UCSD-AML1 (cell line): ENCODE data around the gene IL6ST.
"Not testable (repeated sequence)": the region's sequence is repeated elsewhere in the genome, so short reads cannot be mapped to it uniquely, and the experiment has no call there.

ENCODE experiments used
- DNase-seq: peaks from one replicate; lab custom pipeline; 2025; ENCODE audit not compliant: unreplicated experiment; lab: John Stamatoyannopoulos, UW

Gene IL6ST

DNA sequence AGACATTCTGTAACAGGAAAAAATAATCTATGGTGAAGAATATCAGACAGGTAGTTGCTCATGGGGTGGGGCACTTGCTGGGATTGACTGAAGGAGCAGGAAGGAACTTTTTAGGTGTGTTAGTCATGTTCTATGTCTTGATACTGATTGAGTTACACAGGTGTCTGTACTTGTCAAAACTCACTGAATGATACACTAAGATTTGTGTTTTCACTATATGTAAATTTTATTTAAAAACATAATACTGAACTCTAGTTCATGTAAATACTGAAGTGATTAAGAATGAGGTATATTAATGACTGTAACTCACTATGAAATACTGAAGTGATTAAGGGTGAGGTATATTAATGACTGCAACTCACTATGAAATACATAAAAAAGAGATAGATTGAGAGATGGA lies 28.5 kb downstream of the IL6ST start:
- DNase-seq = no peak

DNA sequence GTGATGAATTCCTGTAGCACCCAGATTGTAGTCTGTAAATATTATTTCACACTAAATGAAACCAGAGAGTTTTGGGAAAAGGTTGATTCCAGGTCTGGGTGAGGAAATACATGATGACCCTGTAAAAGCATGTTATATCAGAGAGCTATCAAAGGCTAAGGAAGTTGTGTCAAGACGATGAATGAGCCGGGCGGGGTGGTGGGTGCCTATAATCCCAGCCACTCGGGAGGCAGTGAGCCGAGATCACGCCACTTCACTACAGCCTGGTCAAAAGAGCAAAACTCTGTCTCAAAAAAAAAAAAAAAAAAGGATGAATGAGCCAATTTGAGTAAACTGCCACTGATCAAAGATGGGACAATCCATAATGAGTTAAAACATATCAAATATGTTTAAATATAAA lies 29.2 kb downstream of the IL6ST start:
- no peak for DNase-seq

DNA sequence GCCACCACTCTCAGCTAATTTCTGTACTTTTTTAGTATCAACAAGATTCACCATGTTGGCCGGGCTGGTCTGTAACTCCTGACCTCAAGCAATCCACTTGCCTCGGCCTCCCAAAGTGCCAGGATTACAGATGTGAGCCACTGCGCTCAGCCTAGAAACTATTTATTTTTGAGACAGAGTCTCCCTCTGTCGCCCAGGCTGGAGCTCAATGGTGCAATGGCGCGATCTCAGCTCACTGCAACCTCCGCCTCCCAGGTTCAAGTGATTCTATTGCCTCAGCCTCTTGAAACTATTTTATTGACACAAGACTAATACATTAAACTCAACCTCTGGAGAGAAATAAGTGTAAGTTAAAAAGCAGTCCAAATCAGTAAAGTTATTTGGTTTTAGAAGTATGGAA lies 34.0 kb downstream of the IL6ST start:
- no peak for DNase-seq

DNA sequence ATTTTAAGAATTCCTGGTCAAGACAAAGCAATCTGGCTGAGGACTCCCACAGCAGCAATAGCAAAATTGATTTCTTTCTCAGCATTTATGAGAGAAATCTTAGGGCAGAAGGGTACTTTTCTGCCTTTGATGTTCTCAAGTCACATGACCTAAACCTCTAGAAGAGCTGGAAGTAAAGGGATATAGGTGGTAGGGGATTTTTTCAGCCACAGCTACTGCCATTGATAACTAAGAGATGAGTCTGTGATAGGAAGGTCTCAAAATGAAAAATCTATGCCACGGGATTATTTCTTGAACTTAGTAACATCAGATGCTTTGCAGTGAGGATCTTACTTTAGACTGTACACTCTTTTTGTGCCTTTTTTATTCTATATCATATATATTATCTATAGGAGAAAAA lies 35.6 kb downstream of the IL6ST start:
- no peak for DNase-seq

DNA sequence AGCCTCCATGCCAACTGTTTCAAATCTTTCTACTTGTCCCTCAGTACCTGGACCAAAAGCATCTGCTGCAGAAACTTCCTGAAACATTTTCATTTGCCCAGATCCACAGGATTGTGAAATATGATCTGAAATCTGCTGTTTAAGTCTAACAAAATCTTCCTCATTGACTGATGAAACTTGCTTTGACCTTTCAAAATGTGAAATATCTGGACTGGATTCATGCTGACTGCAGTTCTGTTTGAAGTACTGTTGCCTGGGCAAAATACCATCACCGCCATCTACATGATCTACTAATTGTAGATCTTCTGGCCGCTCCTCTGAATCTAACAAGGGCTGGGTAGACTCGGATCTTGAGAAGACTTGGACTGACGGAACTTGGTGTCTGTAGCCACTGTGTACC lies 53.6 kb downstream of the IL6ST start:
- DNase-seq = not testable (repeated sequence)

DNA sequence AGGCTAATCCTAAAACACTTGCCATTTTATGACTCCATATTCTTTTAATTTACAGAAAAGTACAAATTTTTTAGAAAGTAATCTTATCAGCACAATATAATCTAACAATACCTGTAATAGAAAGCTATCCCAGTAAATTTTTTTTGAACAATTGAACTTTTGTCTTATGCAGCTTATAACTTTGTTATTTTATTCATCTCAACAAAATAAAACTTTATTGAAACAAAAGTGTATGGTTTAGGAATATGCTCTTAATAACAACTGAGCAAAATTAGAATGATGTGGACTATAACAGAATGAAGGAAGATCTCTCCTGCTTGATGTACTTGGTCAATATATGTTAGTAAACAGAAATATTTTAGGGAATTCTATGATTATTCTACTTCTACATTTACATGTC lies 57.2 kb downstream of the IL6ST start:
- DNase-seq = not testable (repeated sequence)

DNA sequence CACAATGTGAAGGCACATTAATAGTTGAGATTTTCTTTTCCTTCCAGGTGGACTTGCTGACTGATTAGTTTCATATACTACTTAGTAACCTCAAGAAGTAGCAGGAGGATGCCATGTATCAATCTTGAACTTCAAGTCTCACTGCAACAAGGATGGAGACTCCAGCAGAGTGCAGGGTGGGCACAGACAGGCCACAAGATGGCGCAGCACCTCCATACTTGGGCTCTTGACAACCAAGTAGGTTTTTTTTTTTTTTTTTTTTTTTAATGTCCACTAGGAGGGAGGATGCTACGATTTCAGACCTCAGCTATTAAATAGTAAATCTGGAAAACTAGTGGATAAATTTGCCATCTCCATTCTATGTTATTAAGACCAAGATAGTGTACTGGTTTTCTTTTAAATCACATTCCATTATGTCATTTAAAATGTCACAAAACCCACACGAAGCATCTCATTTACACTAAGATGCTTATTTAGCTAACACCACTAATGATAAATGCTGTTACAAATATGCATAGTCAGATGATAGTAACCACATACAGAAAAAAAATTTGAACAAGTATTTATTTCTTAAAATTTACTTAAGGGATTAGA lies 58.6 kb downstream of the IL6ST start:
- DNase-seq = peak; percentile 77

DNA sequence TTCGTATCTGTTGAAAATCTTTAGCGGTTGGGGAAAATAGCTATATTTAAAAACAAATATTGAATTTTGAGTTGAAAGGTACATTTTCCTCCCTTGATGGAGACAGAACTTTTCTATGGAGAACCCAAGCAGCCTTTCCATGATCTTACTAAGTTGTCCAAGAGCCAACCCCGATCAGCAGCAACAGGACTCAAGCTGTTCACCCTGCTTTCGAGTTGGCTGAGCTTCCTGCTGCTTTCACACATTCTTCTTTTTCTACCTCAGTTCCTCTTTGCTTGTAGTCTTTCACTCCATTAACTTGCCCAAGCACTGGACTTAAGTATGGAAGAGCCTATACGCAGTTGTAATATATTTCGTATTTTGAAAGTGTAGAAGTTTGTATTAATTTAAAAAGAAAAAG lies 59.4 kb downstream of the IL6ST start:
- no peak for DNase-seq

DNA sequence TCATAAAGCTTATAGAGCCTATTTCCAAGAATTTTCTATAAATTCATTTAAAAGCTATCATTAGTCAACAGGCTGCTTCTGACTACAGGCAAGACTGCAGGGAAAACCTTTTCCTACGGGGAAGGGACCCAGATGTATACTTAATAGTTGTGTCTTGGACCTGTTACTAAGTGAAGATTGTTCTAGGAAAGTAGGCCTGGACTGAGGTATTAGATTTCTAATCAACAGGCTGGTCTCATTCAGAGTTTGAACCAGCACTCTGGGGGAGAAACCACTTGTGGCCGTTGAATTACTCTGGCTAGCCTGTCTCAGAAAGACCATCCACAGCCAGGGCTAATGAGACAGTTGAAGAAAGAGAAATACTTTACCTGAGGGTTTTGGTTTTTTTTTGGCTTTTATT lies 60.0 kb downstream of the IL6ST start:
- DNase-seq = no peak

DNA sequence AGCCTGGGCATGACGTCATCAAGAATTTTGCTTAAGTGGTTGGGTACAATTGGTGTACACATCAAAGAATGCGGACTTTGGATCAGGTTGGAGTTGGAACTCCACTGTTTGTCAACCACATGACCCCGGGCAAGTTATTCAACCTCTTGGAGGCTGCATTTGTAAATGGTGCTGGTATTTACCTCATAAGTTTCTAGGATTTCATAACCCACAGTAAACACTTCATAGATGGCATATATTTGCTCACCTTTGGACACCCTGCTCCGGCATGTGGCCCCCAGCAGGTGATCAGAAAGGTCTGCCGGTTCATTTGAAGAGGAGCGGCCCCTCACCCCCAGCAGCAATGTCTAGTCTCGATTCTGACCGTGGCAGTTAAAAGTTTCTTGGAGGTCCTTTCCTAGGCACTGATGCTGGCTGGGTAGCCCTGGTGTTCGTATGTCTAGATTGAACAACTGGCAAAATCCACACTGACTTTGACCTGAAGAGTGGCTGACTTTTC lies 60.6 kb downstream of the IL6ST start:
- no peak for DNase-seq

DNA sequence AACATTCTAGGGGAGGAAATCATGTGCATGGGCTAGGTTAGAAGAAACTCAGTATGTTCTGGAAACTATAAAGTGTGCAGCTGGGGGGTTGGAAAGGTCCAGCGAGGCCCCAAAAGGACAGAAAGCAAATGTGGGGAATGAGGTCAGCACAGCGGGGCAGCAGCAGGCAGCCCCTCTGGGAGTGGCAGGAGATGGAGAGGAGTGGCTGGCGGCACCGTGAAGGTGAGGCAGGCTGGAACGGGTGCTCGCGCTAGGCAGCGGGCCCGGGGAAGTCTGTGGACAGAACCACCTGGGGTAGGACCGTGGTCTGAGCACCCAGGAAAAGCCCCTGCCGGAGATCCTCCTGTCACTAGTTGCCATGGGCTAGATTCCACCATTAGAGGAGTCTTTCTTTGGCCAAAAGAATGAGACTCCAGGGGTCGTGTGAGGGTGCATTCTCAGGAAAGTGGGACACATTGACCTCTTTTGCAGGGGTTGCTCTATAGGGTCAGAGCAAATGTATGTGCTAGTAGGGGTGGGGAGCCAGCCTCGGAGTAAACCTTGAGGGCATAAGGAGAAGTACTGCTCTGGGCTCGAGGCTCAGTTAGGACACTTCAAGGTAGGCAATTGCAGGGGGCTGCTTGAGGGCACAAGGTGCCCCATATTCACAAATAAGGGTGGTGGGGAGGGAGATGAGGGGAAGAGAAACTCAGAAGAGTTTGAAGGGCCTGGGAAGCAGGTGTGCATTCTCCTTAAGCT lies 61.2 kb downstream of the IL6ST start:
- DNase-seq = no peak

DNA sequence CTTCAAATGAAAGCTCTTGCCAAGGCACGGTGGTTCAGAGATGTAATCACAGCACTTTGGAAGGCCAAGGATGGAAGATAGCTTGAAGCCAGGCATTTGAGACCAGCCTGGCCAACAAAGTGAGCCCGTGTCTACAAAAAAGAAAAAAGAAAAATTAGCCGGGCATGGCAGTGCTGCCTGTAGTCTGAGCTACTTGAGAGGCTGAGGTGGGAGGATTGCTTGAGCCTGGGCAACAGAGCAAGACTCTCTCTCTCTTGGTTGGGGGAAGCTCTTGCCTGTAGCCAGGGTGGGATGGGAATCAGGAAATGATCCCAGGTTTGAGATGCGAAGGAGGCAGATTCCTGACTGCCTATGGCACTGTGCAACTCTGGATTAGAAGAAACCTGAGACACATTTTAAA lies 62.1 kb downstream of the IL6ST start:
- no peak for DNase-seq

DNA sequence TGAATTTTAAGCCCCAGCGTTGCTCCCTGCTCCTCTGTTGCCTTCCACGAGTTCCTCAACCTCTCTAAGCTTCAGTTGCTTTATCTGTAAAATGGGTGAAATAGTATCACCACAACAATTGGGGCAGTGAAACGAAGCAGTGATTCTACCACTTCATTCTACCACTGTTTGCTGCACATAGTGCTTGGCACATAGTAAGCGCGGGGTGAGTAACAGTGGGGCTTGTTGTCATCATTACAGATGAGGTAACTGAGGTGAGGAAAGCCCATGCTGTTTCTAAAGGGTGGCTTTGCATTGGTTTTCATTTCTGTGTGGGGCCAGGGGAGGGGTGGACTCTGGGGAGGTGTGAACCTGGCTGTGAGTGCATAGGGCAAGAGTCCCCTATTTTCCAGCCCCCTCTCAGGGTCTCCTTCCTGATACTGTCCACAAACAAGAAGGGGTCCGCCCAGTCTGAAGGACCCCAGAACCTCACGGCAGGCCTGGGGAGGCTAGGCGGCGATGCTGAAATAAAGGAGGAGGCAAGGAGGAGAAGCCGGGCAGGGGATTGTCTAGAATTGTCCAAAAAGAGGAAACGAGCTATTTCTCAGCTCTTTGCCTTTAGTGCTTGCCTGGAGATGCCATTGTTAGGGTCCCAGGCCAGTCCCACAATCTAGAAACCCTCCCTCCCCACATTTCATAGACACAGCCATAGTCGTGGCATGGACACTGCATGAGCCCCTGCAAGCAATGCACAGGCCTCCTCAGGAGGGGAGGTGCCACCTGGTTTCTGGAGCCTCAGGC lies 65.6 kb downstream of the IL6ST start:
- DNase-seq = no peak

DNA sequence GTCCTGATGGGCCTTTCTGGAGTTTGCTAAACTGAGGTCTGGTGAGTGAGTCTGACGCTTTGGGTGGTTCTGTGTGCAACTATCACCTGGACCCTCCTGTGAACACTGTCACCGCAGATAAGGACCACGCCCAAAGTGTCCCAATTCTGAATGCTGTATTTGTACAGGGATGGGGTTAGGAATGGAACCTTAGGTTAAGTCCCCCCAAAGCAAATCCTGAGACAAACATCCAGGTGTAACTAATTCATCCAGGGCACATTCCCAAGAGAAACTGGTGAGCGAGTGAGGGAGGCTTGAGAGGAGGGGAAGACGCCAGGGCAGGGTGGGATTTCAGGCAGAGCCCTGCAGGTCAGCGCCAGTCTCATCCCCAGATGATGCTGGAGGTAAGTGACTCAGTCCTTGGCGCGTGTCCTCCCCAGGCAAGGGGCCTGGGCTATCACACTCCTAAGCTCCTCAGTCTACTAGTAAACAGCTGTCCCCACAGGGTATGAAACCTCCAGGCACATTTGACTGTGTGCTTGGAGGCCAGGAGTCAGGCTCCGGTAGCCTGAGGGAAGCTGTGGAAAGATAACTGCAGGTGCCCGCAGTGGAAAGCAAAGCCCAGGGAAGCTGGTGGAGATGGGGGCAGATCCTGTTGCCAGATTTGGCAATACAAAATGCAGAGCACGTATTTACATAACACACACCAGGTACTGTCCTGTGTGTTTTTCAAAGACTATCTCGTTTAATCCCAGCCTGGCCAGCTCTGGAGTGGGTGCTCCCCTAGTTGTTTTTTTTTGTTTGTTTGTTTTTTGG lies 66.7 kb downstream of the IL6ST start:
- no peak for DNase-seq

DNA sequence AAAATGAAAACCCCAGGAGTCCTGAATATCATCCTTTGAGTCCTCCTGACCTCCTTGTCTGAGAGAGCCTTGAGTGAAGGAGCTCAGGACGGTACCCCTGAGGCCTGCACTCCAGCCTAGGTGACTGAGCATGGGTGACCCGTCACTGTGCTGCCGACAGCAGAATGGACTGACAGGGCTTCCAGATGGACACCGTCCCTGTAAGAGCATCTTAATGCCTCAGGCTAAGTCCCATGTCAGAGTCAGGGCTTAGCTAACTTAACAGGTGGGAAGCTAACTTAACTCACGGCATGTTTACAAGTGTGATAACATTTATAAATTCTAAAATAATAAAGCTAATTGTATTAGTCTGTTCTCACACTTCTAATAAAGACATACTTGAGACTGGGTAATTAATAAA lies 68.3 kb downstream of the IL6ST start:
- DNase-seq = no peak

DNA sequence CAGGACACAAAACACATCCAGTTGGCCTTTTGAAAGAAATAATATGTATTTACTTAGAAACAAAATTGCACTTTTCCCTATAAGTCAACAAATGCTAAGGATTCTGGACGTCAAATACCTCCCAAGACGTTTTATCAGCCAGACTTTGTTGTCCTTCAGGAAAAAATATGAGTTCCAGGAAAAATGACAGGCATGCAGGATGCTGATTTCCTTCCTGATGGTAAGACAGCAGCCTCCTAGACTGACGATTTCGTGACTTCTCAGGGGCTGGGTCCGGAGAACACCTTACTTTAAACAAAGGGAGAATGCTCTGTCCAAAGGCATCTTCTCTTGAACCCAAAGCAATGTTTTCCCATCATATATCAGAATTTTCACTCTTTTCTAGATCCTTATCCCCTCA lies 69.1 kb downstream of the IL6ST start:
- no peak for DNase-seq

DNA sequence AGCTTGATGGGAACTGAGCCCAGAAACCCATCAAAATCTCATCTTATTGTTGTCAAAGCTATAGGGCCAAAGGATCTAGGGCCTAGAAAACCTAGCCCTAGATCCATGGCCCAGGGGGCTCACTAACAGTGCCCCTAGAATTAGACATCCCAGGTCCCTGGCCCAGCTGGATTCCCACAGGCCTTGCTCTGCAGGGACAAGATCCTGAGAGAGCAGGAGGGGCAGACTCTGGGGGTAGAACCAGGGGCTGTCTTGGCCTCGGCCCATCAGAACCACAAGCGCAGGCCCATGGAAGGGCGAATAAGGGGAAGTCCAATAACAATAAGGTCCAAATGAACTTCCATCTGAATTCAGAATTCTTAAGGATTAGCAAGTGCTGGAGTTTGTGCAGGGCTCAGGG lies 69.6 kb downstream of the IL6ST start:
- DNase-seq = no peak

DNA sequence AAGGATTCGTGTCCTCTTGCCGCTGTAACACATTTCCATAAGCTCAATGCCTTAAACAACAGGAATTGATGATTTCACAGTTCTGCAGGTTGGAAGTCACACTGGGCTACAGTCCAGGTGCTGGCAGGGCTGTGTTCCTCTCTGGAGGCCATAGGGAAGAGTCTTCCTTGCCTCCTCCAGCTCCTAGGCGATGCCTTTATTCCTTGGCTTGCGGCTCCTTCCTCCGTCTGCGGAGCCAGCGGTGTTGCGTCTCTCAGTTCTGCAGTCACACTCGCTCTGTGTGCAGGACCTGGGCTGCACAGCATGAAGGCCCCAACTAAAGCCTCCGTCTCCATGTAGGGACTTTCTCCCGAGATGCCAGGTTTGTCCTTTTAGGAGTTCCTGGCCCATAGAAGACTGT lies 70.0 kb downstream of the IL6ST start:
- DNase-seq = no peak

DNA sequence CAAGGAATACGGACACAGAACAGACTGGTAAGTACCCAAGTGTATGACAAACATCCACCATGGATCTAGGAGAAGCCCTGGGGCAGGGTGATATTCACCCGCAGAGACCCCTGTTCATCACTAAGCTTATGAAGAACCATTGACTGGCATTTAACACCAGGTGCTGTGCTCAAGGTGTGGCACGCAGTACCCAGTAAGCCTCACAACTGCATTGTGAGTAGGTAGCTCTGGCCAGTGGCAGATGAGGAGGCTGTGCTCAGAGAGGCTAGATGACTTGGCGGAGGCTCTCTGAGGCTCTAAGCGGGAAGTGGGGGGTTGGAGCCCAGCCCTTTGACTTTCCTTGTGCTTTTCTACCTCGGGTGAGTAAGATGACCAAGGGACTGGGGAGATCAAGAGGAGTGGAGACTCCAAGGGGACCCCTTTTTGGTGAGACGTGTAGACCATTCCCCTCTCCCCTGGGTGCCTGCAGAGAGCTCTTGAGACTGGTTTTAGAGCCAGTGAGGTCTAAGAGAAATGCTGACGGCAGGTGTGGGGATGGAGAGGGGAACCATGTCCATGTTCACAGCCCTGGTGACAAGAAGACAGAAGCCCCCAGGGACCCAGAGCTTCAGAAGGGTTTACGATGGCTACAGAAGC lies 70.8 kb downstream of the IL6ST start:
- no peak for DNase-seq

DNA sequence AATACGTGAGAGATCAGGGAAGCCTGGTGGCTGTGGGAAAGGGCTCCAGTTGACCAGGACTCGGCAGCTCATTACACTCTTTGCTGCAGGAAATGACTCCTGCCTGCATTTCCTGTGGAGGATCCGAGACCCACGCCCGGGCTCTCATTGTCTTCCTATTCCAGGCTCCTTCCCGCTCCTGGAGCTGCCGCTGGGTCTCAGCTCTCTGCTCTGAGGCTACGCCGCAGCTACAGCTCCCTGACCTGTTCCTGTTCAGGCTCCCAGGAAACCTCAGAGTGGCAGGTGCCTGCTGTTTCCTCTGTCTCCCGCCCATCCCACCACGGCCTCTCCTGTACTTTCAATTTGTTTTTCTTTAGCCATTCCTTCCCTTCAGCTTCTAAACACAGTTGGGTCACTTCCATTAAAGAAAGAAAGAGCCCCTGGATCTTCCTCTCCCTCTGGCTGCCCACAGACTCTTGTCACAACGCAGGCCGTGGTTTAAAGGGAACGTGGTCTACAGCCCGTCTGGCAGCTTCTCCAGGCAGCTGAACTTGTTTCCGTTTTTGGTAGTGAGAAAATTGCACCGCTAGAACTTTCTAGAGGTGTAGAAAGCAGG lies 71.5 kb downstream of the IL6ST start:
- peak; percentile 60 for DNase-seq
